OCI-LY1 (cell line): ENCODE data around the gene MX1.

Experiments
- EZH2 ChIP-seq: fragments of 200-600 bp; sonication (generic), shearing (Covaris generic); IDR thresholded peaks from 2 replicates; pipeline ENCODE4 v1.8.0; 2017; ENCODE audit warnings: borderline replicate concordance, mixed run types, mild to moderate bottlenecking, antibody characterized with exemption, low read length, moderate library complexity, mixed read lengths
- TF ChIP-seq, protein P1 (sequence below): fragments of 200-600 bp; sonication (generic), shearing (Covaris generic); IDR thresholded peaks from 2 replicates; pipeline ENCODE4 v1.5.1; 2017; ENCODE audit warnings: mild to moderate bottlenecking, antibody characterized with exemption, low read length, moderate library complexity, mixed read lengths

DNA sequence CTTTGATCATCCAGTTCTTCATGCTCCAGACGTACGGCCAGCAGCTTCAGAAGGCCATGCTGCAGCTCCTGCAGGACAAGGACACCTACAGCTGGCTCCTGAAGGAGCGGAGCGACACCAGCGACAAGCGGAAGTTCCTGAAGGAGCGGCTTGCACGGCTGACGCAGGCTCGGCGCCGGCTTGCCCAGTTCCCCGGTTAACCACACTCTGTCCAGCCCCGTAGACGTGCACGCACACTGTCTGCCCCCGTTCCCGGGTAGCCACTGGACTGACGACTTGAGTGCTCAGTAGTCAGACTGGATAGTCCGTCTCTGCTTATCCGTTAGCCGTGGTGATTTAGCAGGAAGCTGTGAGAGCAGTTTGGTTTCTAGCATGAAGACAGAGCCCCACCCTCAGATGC, 32.5 kb downstream of the MX1 start:
- TF ChIP-seq, protein P1, sequence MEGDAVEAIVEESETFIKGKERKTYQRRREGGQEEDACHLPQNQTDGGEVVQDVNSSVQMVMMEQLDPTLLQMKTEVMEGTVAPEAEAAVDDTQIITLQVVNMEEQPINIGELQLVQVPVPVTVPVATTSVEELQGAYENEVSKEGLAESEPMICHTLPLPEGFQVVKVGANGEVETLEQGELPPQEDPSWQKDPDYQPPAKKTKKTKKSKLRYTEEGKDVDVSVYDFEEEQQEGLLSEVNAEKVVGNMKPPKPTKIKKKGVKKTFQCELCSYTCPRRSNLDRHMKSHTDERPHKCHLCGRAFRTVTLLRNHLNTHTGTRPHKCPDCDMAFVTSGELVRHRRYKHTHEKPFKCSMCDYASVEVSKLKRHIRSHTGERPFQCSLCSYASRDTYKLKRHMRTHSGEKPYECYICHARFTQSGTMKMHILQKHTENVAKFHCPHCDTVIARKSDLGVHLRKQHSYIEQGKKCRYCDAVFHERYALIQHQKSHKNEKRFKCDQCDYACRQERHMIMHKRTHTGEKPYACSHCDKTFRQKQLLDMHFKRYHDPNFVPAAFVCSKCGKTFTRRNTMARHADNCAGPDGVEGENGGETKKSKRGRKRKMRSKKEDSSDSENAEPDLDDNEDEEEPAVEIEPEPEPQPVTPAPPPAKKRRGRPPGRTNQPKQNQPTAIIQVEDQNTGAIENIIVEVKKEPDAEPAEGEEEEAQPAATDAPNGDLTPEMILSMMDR, result no peak
- TF ChIP-seq EZH2, result no peak
